Activated T-helper 1 cell treated with anti-CD3 and anti-CD28 coated beads, Interleukin-12 subunit alpha, Interleukin-12 subunit beta, Interleukin-2, Interleukin-4 antibody, amounts not matched to agents 30 ng/mL and 10 ng/mL and 1 ng/mL, durations not matched to agents 14 hours and 24 hours and 36 hours (primary cell): Measurements from ENCODE around the gene POLDIP2. TPM values are rescaled to one million over a fixed set of nuclear protein-coding genes. Genes with fewer than 3 reads are reported as not detected.

Source experiments
- DNase-seq: peaks from one replicate; pipeline ENCODE4 v3.0.0; 2021; ENCODE audit warnings: low spot score
- H3K27ac Mint-ChIP-seq: one replicate; pipeline ENCODE4 v1.8.0; 2021; ENCODE audit warnings: mild to moderate bottlenecking, mixed read lengths
- H3K27me3 Mint-ChIP-seq: one replicate; pipeline ENCODE4 v1.8.0; 2022; ENCODE audit warnings: mild to moderate bottlenecking, moderate library complexity, mixed read lengths; ENCODE audit not compliant: insufficient read depth
- H3K36me3 Mint-ChIP-seq: one replicate; pipeline ENCODE4 v1.8.0; 2021; ENCODE audit warnings: low read depth, mixed read lengths
- H3K4me1 Mint-ChIP-seq: one replicate; pipeline ENCODE4 v1.8.0; 2021; ENCODE audit warnings: low read depth, mixed read lengths
- H3K4me3 Mint-ChIP-seq: one replicate; pipeline ENCODE4 v1.8.0; 2021; ENCODE audit warnings: mild to moderate bottlenecking, moderate library complexity, mixed read lengths
- H3K9me3 Mint-ChIP-seq: one replicate; pipeline ENCODE4 v1.8.0; 2021; ENCODE audit warnings: mixed read lengths
- intact Hi-C: fragments of 100-400 bp; cut with micrococcal nuclease; formaldehyde crosslinking; loops from one replicate; pipeline ENCODE4 v1.15.1; 2024
- total RNA-seq: library from RNA; stranded (reverse); gene quantifications from 2 replicates; pipeline ENCODE4 v1.2.3, GENCODE V29; 2022

The POLDIP2 gene
- total RNA-seq, 1 donor from 2014 or later = 110 TPM

DNA sequence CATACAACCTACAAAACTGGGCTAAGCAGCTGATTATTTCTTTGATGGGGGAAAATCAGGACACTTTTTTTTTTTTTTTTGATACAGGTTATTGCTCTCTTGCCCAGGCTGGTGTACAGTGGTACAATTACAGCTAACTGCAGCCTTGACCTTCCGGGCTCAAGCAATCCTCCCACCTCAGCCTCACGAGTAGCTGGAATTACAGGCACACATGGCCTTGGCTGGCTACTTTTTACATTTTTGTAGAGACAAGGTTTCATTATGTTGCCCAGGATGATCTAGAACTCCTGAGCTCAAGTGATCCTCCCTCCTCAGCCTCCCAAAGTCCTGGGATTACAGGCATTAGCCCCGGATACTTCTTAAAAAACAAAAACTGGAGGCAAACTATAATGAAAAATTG, 58.9 kb downstream of the POLDIP2 start:
- H3K27me3 Mint-ChIP-seq = peaks cover 14% of the 10 kb centered on the region
- no peak overlapping the region for H3K27ac Mint-ChIP-seq
- intact Hi-C loops = loop anchor here (5.0 kb wide), 1 partner anchor 241 kb away; no protein-coding TSS in a partner anchor
- DNase-seq = no peak
- peaks cover 15% of the 10 kb centered on the region for H3K4me1 Mint-ChIP-seq
- no peaks in the 10 kb centered on the region for H3K36me3 Mint-ChIP-seq
- no peaks in the 10 kb centered on the region for H3K9me3 Mint-ChIP-seq
- H3K4me3 Mint-ChIP-seq = no peak overlapping the region

Other genes with a start within 250 kb of the POLDIP2 start
- 60.9 and 64.5 TPM in 2 replicates for gene TMEM97, start 38.3 kb downstream of the POLDIP2 start, total RNA-seq
- 21.3 and 25.8 TPM in 2 replicates for gene IFT20, start 22.1 kb downstream of the POLDIP2 start, total RNA-seq
- 35.1 and 39.9 TPM in 2 replicates for gene TNFAIP1, start 21.8 kb downstream of the POLDIP2 start, total RNA-seq
- not detected in 2 replicates for gene SEBOX, start 7.7 kb upstream of the POLDIP2 start, total RNA-seq
- gene VTN, start 12.8 kb upstream of the POLDIP2 start, total RNA-seq = 0.31 and 0.34 TPM in 2 replicates
- gene SARM1, start 14.2 kb upstream of the POLDIP2 start, total RNA-seq = 40.7 and 45.6 TPM in 2 replicates
- 7.8 and 8.1 TPM in 2 replicates for gene SLC46A1, start 48.7 kb upstream of the POLDIP2 start, total RNA-seq
- gene SLC13A2, start 116.1 kb upstream of the POLDIP2 start, total RNA-seq = not detected in 2 replicates
- gene FOXN1, start 148.8 kb upstream of the POLDIP2 start, total RNA-seq = not detected in 2 replicates
- gene UNC119, start 195.1 kb upstream of the POLDIP2 start, total RNA-seq = 63.3 and 63.9 TPM in 2 replicates
- gene PIGS, start 214.0 kb upstream of the POLDIP2 start, total RNA-seq = 57.8 and 61.2 TPM in 2 replicates
- gene ALDOC, start 219.4 kb upstream of the POLDIP2 start, total RNA-seq = 44.0 and 47.6 TPM in 2 replicates
- 81.9 and 83.1 TPM in 2 replicates for gene SPAG5, start 241.5 kb upstream of the POLDIP2 start, total RNA-seq